Bronchial epithelial cell (primary cell): ENCODE data around the gene PCDH8. TPM values are rescaled to one million over a fixed set of nuclear protein-coding genes. Genes with fewer than 3 reads are reported as not detected.

Source experiments
- DNase-seq: peaks from one replicate; pipeline ENCODE4 v3.0.0-alpha.2; 2010; ENCODE audit warnings: low read depth
- FAIRE-seq: peaks from 2 replicates; lab custom pipeline; 2011; peaks lifted over from hg19 to GRCh38; lab: Jason Lieb, UNC
- H3K27me3 ChIP-seq: 2 replicates; pipeline ENCODE4 v1.5.1; 2011; ENCODE audit warnings: low read length; ENCODE audit not compliant: control insufficient read depth, insufficient read depth
- H3K36me3 ChIP-seq: 2 replicates; pipeline ENCODE4 v1.5.1; 2011; ENCODE audit warnings: low read length; ENCODE audit not compliant: control insufficient read depth, insufficient read depth
- H3K4me3 ChIP-seq: 2 replicates; pipeline ENCODE4 v1.5.1; 2011; ENCODE audit warnings: mild to moderate bottlenecking, low read depth, low read length, control low read depth
- CTCF ChIP-seq: IDR thresholded peaks from 2 replicates; pipeline ENCODE4 v1.5.1; 2011; ENCODE audit warnings: mild to moderate bottlenecking, moderate library complexity, low read length, control low read depth, inconsistent platforms; ENCODE audit not compliant: insufficient read depth, severe bottlenecking
- total RNA-seq: library from RNA; depleted of rRNA; stranded (reverse); fragments of >200 nt; gene quantifications from 2 replicates; pipeline ENCODE4 v1.2.1, GENCODE V29; 2014

PCDH8 gene
- total RNA-seq, result not detected in 2 replicates

- H3K4me3 ChIP-seq, result no peak within 1 kb of the TSS
- TF ChIP-seq CTCF, result no peak
These were observed at the start of gene PCDH8 for GRCh38 chr13:52848455-52849195. TSS of gene PCDH8 (minus strand) at chr13:52848640. CDS start at chr13:52848436, 204 bp downstream.

GRCh38 chr13:52896827-52897659 lies 48.6 kb upstream of the PCDH8 start:
- Histone ChIP-seq H3K4me3 (no peak overlapping the region), H3K36me3 (no peaks in the 10 kb centered on the region), H3K27me3 (no peaks in the 10 kb centered on the region)
- peak; percentile 5 for DNase-seq
- peak; percentile 68 for TF ChIP-seq CTCF
- no peak for FAIRE-seq

More at GRCh38 chr13:52848455-52849195, at the start of gene PCDH8:
- Histone ChIP-seq H3K27me3 (peaks cover 53% of the 10 kb centered on the region), H3K36me3 (no peaks in the 10 kb centered on the region)
- DNase-seq (no peak), FAIRE-seq (no peak)

- Histone ChIP-seq H3K27me3 (no peaks in the 10 kb centered on the region), H3K4me3 (no peak overlapping the region), H3K36me3 (no peaks in the 10 kb centered on the region)
- TF ChIP-seq CTCF, result no peak
- FAIRE-seq, result no peak
- DNase-seq, result no peak
These were observed 46.0 kb upstream of the PCDH8 start for GRCh38 chr13:52894413-52894812.

GRCh38 chr13:52892925-52893324 lies 44.5 kb upstream of the PCDH8 start:
- no peaks in the 10 kb centered on the region for H3K27me3 ChIP-seq
- no peak overlapping the region for H3K4me3 ChIP-seq
- TF ChIP-seq CTCF, result no peak
- FAIRE-seq, result no peak
- DNase-seq, result peak; percentile 42
- no peaks in the 10 kb centered on the region for H3K36me3 ChIP-seq

- H3K27me3 ChIP-seq, result no peaks in the 10 kb centered on the region
- FAIRE-seq, result no peak
- no peak for DNase-seq
- H3K36me3 ChIP-seq, result no peaks in the 10 kb centered on the region
- no peak overlapping the region for H3K4me3 ChIP-seq
- TF ChIP-seq CTCF, result no peak
These were observed 43.3 kb upstream of the PCDH8 start for GRCh38 chr13:52891706-52892105.
